GM12878 (cell line): ENCODE results near the gene GRM3. TPM values are rescaled to one million over a fixed set of nuclear protein-coding genes. Genes with fewer than 3 reads are reported as not detected.

Experiments
- ATAC-seq: fragments of 200-7000 bp; cut with Tn5 transposase; 3 replicates; pipeline ENCODE4 v1.9.1; 2020; ENCODE audit warnings: mild to moderate bottlenecking, moderate library complexity
- BruUV-seq: library from RNA; stranded (reverse); fragments of 400-500 nt; replicated peaks from 2 replicates; lab custom pipeline; 2021; lab: Mats Ljungman, UMichigan
- CTCF ChIA-PET: fragments of 300-600 bp; sonication (Branson Sonifier 250); formaldehyde crosslinking; extraction: SDS; loops from one replicate; lab custom pipeline; 2021; ENCODE audit warnings: inconsistent platforms; lab: Yijun Ruan, JAX
- POLR2A ChIA-PET: fragments of 350-600 bp; formaldehyde crosslinking; extraction: SDS; loops from one replicate; lab custom pipeline; 2021; ENCODE audit warnings: inconsistent platforms; lab: Charles Lee
- RAD21 ChIA-PET: fragments of 300-600 bp; sonication (Branson Sonifier 250); formaldehyde crosslinking; loops from one replicate; lab custom pipeline; 2023; ENCODE audit warnings: antibody characterized with exemption; ENCODE audit not compliant: unreplicated experiment; lab: Charles Lee
- SMC1A ChIA-PET: fragments of 300-600 bp; sonication (Branson Sonifier 250); formaldehyde crosslinking; loops from one replicate; lab custom pipeline; 2023; ENCODE audit not compliant: unreplicated experiment, uncharacterized antibody; lab: Charles Lee
- DNase-seq: peaks from one replicate; pipeline ENCODE4 v3.0.0-alpha.2; 2011; ENCODE audit warnings: low read depth, low spot score
- FAIRE-seq: peaks from 3 replicates; lab custom pipeline; 2011; peaks lifted over from hg19 to GRCh38; lab: Jason Lieb, UNC
- H2AFZ ChIP-seq: 2 replicates; pipeline ENCODE4 v1.6.0; 2011; ENCODE audit warnings: low read depth, low read length, control low read depth; ENCODE audit not compliant: control insufficient read depth
- H3K27ac ChIP-seq: 2 replicates; pipeline ENCODE4 v1.5.1; 2011; ENCODE audit warnings: control low read depth; ENCODE audit not compliant: control insufficient read depth, insufficient read depth
- H3K27me3 ChIP-seq, 2 experiments: replicated peaks in 1 of 2; 2 replicates each; pipeline versions ENCODE4 v1.6.0 to v1.6.1; 2011; ENCODE audit warnings: low read length in 1 of 2; ENCODE audit not compliant: control insufficient read depth in 2 of 2, insufficient read depth in 2 of 2
- H3K36me3 ChIP-seq, 2 experiments: 2 replicates each; pipeline ENCODE4 v1.5.1; 2011; ENCODE audit warnings: low read length in 1 of 2; ENCODE audit not compliant: control insufficient read depth in 2 of 2, insufficient read depth in 2 of 2
- H3K4me1 ChIP-seq: 2 replicates; pipeline ENCODE4 v1.6.1; 2011; ENCODE audit warnings: mild to moderate bottlenecking, low read length, moderate library complexity, mixed read lengths; ENCODE audit not compliant: control insufficient read depth, insufficient read depth
- H3K4me2 ChIP-seq: 2 replicates; pipeline ENCODE4 v1.6.0; 2011; ENCODE audit warnings: control low read depth; ENCODE audit not compliant: control insufficient read depth, insufficient read depth
- H3K4me3 ChIP-seq: fragments of 200-600 bp; sonication (generic); 2 replicates; pipeline ENCODE4 v1.5.1; 2016
- H3K79me2 ChIP-seq: 2 replicates; pipeline ENCODE4 v1.6.0; 2011; ENCODE audit warnings: low read length; ENCODE audit not compliant: control insufficient read depth, insufficient read depth
- H3K9ac ChIP-seq: 2 replicates; pipeline ENCODE4 v1.8.0; 2011; ENCODE audit warnings: low read length, control low read depth, mixed read lengths; ENCODE audit not compliant: control insufficient read depth, insufficient read depth
- H3K9me3 ChIP-seq: replicated peaks from 3 replicates; pipeline ENCODE4 v1.5.1; 2011; ENCODE audit warnings: mild to moderate bottlenecking, low read length; ENCODE audit not compliant: control insufficient read depth, insufficient read depth
- H4K20me1 ChIP-seq: 2 replicates; pipeline ENCODE4 v1.6.0; 2011; ENCODE audit not compliant: control insufficient read depth, insufficient read depth
- ATF2 ChIP-seq: IDR thresholded peaks from 2 replicates; pipeline ENCODE4 v1.6.1; 2012; ENCODE audit warnings: low read length, inconsistent platforms
- CHD1 ChIP-seq: IDR thresholded peaks from 2 replicates; pipeline ENCODE4 v1.6.1; 2012; ENCODE audit warnings: low read depth, low read length, improper control_type of control experiment
- CHD4 ChIP-seq: fragments of 200-600 bp; sonication (generic); IDR thresholded peaks from 2 replicates; pipeline ENCODE4 v1.6.1; 2016; ENCODE audit warnings: mild to moderate bottlenecking
- E2F4 ChIP-seq: IDR thresholded peaks from 2 replicates; pipeline ENCODE4 v1.6.1; 2012; ENCODE audit warnings: low read depth, low read length, improper control_type of control experiment
- EED ChIP-seq: sonication (generic); IDR thresholded peaks from 2 replicates; pipeline ENCODE4 v1.6.1; 2016; ENCODE audit warnings: antibody characterized with exemption, low read depth
- IRF3 ChIP-seq: fragments of 450-650 bp; IDR thresholded peaks from 2 replicates; pipeline ENCODE4 v1.6.1; 2014; ENCODE audit warnings: mild to moderate bottlenecking
- LARP7 ChIP-seq: fragments of 450-650 bp; IDR thresholded peaks from 2 replicates; pipeline ENCODE4 v1.6.1; 2017; ENCODE audit warnings: mild to moderate bottlenecking
- NR2C1 ChIP-seq: fragments of 450-650 bp; IDR thresholded peaks from 2 replicates; pipeline ENCODE4 v1.6.1; 2017; ENCODE audit warnings: antibody characterized with exemption, mild to moderate bottlenecking, moderate library complexity
- NR2F1 ChIP-seq: fragments of 450-650 bp; conservative IDR thresholded peaks from 2 replicates; pipeline ENCODE4 v1.6.1; 2017; ENCODE audit warnings: mild to moderate bottlenecking
- POLR2A ChIP-seq: IDR thresholded peaks from 2 replicates; pipeline ENCODE4 v1.6.1; 2011; ENCODE audit warnings: low read depth, mild to moderate bottlenecking, low read length
- POU2F2 ChIP-seq: IDR thresholded peaks from 3 replicates; pipeline ENCODE4 v1.6.1; 2011; ENCODE audit warnings: low read depth, mild to moderate bottlenecking, low read length, borderline replicate concordance
- RAD51 ChIP-seq: fragments of 450-650 bp; IDR thresholded peaks from 2 replicates; pipeline ENCODE4 v1.6.1; 2016; ENCODE audit warnings: moderate library complexity, mild to moderate bottlenecking, inconsistent platforms
- SIX5 ChIP-seq: IDR thresholded peaks from 2 replicates; pipeline ENCODE4 v1.6.1; 2011; ENCODE audit warnings: mild to moderate bottlenecking, low read depth, low read length, moderate library complexity; ENCODE audit not compliant: severe bottlenecking
- ZBTB33 ChIP-seq: fragments of 450-650 bp; IDR thresholded peaks from 2 replicates; pipeline ENCODE4 v1.6.1; 2017; ENCODE audit warnings: mild to moderate bottlenecking
- WGBS: methylation state at CpG from one replicate; pipeline ENCODE4 v1.1.6; 2016; ENCODE audit warnings: low lambda C conversion rate; ENCODE audit not compliant: insufficient replicate concordance, insufficient coverage; ENCODE audit errors: missing lambda C conversion rate; 5-methylcytosine and 5-hydroxymethylcytosine counted together
- in situ Hi-C: fragments of 300-500 bp; cut with MboI; formaldehyde crosslinking; loops from 9 replicates; pipeline ENCODE4 v1.14.3; 2018; ENCODE audit warnings: mixed read lengths
- intact Hi-C: fragments of 100-400 bp; cut with micrococcal nuclease; formaldehyde crosslinking; loops from one replicate; pipeline ENCODE4 v1.14.2; 2022; ENCODE audit not compliant: unreplicated experiment
- polyA plus RNA-seq, 11 experiments: library from polyadenylated mRNA; depleted of rRNA in 4 of 11; unstranded in 6 of 11; stranded (reverse) in 5 of 11; fragments of >200 nt; fragmentation: Nextera tagmentation in 4 of 11; fragmentation: Illumina TruSeq in 1 of 11; extraction: Ambion mirVana in 4 of 11; extraction: Trizol in 1 of 11; gene quantifications; 1 replicate in 1 of 11; 2 replicates in 10 of 11; pipeline versions ENCODE4 v1.2.1 to v1.2.3, GENCODE V29; 2011 to 2016; ENCODE audit warnings: inconsistent platforms in 2 of 11, missing spikeins in 2 of 11, low read depth in 1 of 11
- total RNA-seq, 4 experiments: library from RNA; depleted of rRNA in 3 of 4; stranded (reverse); fragments of >200 nt in 3 of 4; fragmentation: Illumina TruSeq in 1 of 4; extraction: Trizol in 1 of 4; gene quantifications; 2 replicates each; pipeline versions ENCODE4 v1.2.1 to v1.2.3, GENCODE V29; 2013 to 2021

The GRM3 gene
- total and polyA plus RNA-seq, 10 of the 15 experiments (the other 5 are each of a cell fraction or from before 2014, with no cell fraction given), result 0.03 to 0.49 (median 0.15) TPM; not detected in 1

GRCh38 chr7:86823769-86824168, 180.1 kb downstream of the GRM3 start:
- Histone ChIP-seq H2AFZ (no peak overlapping the region), H4K20me1 (no peaks in the 10 kb centered on the region), H3K9ac (no peak overlapping the region), H3K27ac (no peak overlapping the region), H3K79me2 (no peaks in the 10 kb centered on the region), H3K4me1 (no peaks in the 10 kb centered on the region), H3K9me3 (no peaks in the 10 kb centered on the region), H3K27me3 (no peaks in the 10 kb centered on the region), H3K4me2 (no peak overlapping the region), H3K36me3 (no peaks in the 10 kb centered on the region), H3K4me3 (no peak overlapping the region)
- ATAC-seq (no peak), FAIRE-seq (no peak), DNase-seq (no peak)
- no TSS peak for BruUV-seq
- TF ChIP-seq POLR2A, result no peak
- TF ChIP-seq CHD1, result no peak
- no peak for TF ChIP-seq SIX5
- no peak for TF ChIP-seq NR2C1
- TF ChIP-seq POU2F2, result no peak
- TF ChIP-seq IRF3, result no peak
- no peak for TF ChIP-seq CHD4
- TF ChIP-seq RAD51, result no peak
- TF ChIP-seq ZBTB33, result no peak
- no peak for TF ChIP-seq ATF2
- no peak for TF ChIP-seq NR2F1
- no peak for TF ChIP-seq E2F4
- TF ChIP-seq LARP7, result no peak
- no peak for TF ChIP-seq EED
- ChIA-PET POLR2A (no interaction called here), CTCF (interaction anchor here (1.0 kb wide), 1 partner anchor 12 kb away, joined by 4 read pairs; no protein-coding TSS in a partner anchor), SMC1A (interaction anchor here (0.5 kb wide), 1 partner anchor 1804 kb away, joined by 3 read pairs; no protein-coding TSS in a partner anchor), RAD21 (no interaction called here)
- intact Hi-C loops (no loop called here), in situ Hi-C loops (no loop called here)
- WGBS, result 75% methylated on average over 2 of the region's 2 CpGs
